Retinal pigment epithelial cell (primary cell): Measurements from ENCODE around the gene HPRT1.
A peak's percentile ranks its signal among the peaks of the same experiment; 100 is the strongest.

ENCODE experiments used
- DNase-seq: peaks from one replicate; pipeline ENCODE4 v3.0.0-alpha.2; 2010; ENCODE audit warnings: low read depth
- H3K4me3 ChIP-seq: 2 replicates; pipeline ENCODE4 v1.5.1; 2011; ENCODE audit warnings: mild to moderate bottlenecking, low read length, control low read depth, moderate library complexity
- CTCF ChIP-seq: conservative IDR thresholded peaks from 2 replicates; pipeline ENCODE4 v1.5.1; 2011; ENCODE audit warnings: low read depth, low read length, control low read depth, inconsistent platforms

The HPRT1 gene

DNA sequence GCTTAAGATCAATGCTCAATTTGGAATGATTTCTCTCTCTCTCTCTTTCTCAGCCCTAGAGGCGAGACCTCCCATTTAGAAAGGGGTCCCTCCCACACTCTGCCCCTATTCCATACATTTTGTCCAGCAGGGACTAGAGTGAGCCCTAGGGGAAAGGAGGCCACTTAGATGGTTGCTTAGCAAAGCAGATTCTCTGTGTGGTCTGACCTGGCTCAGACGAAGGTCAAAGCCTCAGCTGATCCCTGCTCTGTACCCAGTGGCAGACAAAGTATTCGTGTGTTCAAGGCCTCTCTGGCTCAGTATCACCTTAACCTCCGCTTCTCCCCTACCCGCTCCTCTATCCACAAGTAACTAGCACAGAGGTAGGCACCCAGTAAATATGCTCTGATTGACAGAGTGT is 78.4 kb downstream of the HPRT1 start:
- no peak for DNase-seq
- TF ChIP-seq CTCF: no peak
- no peak overlapping the region for H3K4me3 ChIP-seq

- TF ChIP-seq CTCF: no peak
- no peak for DNase-seq
- no peak overlapping the region for H3K4me3 ChIP-seq
Measured at GRCh38 chrX:134541906-134542305, 81.9 kb downstream of the HPRT1 start.

GRCh38 chrX:134542485-134542884 is 82.5 kb downstream of the HPRT1 start:
- TF ChIP-seq CTCF: no peak
- H3K4me3 ChIP-seq: no peak overlapping the region
- no peak for DNase-seq

GRCh38 chrX:134543288-134543687 is 83.3 kb downstream of the HPRT1 start:
- no peak for TF ChIP-seq CTCF
- no peak overlapping the region for H3K4me3 ChIP-seq
- no peak for DNase-seq

DNA sequence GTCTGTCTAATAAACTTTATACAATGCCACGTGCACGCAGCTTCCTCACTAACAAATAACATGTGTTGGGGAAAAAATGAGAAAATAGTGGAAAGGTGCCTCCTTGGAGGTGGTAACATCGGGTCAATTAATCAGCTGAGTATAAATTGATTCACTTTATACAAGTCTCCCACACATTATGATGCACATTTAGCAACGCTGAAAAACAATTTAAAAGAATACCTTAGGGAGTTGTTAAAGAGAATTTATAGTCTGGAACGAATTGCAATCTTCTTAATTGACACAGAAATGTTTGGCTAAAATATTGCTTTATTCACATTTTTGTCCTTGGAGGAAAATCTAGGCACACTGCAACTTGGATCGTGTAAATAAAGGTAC is 84.2 kb downstream of the HPRT1 start:
- no peak for DNase-seq
- no peak for TF ChIP-seq CTCF
- H3K4me3 ChIP-seq: no peak overlapping the region

DNA sequence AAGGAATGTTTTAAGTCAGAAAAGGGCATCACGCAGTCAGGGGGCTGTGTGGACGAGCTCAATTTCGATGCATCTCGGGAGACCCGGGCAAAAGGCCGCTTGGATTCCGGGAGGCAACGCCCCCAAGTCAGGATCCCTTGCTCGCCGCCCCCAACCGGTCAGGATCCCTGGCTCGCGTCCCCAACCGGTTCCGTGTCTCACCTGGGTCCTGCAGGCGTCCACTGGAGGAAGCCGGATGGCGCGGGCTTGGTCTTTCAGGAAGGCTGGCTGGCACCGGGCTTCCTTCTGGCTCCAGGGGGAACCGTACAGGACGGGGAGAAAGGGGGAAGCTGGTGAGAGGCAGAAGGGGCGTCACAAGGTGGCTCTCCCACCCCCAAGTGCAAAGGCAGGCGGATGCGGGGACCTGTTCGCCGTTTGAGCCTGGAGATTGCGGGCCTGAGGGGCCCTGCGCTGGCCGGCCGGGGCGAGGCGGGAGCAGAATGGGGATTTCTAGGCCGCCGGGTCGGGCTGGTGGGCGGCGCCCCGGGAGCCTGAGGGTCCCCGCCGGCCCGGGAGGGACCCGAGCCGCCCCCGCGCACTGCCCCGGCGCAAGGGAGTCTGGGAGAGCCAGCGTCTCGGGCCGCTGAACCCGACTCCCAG is 84.7 kb downstream of the HPRT1 start:
- no peak for DNase-seq
- H3K4me3 ChIP-seq: peak overlapping the region; percentile 33
- no peak for TF ChIP-seq CTCF

DNA sequence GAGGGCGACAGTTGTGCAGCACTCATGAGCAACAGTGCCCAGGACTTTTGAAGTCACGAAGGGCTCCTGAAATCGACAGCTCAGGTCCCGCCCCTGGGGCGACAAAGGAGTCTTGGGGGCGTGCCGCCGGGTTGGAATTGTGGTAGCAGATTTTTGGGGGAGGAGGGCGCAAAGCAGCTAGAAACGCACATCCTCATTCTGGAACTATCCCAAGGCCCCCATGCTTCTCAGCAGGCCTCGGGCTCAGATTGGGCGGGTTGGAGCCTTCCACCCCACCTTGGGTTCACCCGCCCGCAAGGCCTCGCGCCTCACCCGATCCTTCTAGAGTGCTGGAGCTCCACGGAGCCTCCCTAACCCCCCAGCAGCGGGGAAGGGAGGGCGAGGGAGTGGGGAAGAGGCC is 85.5 kb downstream of the HPRT1 start:
- no peak for TF ChIP-seq CTCF
- no peak for DNase-seq
- no peak overlapping the region for H3K4me3 ChIP-seq
